WTC11 (cell line): ENCODE results near the gene SEPTIN1. TPM values are rescaled to one million over a fixed set of nuclear protein-coding genes. Genes with fewer than 3 reads are reported as not detected.
A peak's percentile ranks its signal among the peaks of the same experiment; 100 is the strongest.

Experiments
- ATAC-seq: fragments of 200-7000 bp; cut with Tn5 transposase; 2 replicates; pipeline ENCODE4 v1.10.0; 2021; ENCODE audit warnings: mild to moderate bottlenecking, moderate library complexity
- CTCF ChIA-PET: fragments of 300-600 bp; sonication (Branson Sonifier 250); formaldehyde crosslinking; loops from one replicate; lab custom pipeline; 2021; ENCODE audit warnings: antibody characterized with exemption; lab: Charles Lee
- POLR2A ChIA-PET: fragments of 350-600 bp; sonication (Branson Sonifier 250); formaldehyde crosslinking; loops from one replicate; lab custom pipeline; 2021; ENCODE audit warnings: antibody characterized with exemption; lab: Charles Lee
- DNase-seq: peaks from one replicate; pipeline ENCODE4 v3.0.0; 2021; ENCODE audit warnings: low spot score
- H3K27ac Mint-ChIP-seq: 2 replicates; pipeline ENCODE4 v1.8.0; 2021; ENCODE audit warnings: mixed read lengths
- H3K27me3 Mint-ChIP-seq: 2 replicates; pipeline ENCODE4 v1.8.0; 2021; ENCODE audit warnings: low read depth, mild to moderate bottlenecking, moderate library complexity, mixed read lengths
- H3K36me3 Mint-ChIP-seq: 2 replicates; pipeline ENCODE4 v1.8.0; 2021; ENCODE audit warnings: mixed read lengths
- H3K4me1 Mint-ChIP-seq: 2 replicates; pipeline ENCODE4 v1.8.0; 2022; ENCODE audit warnings: mixed read lengths
- H3K4me3 Mint-ChIP-seq: 2 replicates; pipeline ENCODE4 v1.8.0; 2021; ENCODE audit warnings: mild to moderate bottlenecking, moderate library complexity, mixed read lengths
- H3K9me3 Mint-ChIP-seq: 2 replicates; pipeline ENCODE4 v1.8.0; 2021; ENCODE audit warnings: mixed read lengths
- ATF1 ChIP-seq: sonication (generic); formaldehyde crosslinking; IDR thresholded peaks from 2 replicates; pipeline ENCODE4 v1.8.1; 2023; ENCODE audit warnings: mild to moderate bottlenecking, moderate library complexity, missing genetic modification reagents
- GABPB1 ChIP-seq: sonication (generic); formaldehyde crosslinking; IDR thresholded peaks from 2 replicates; pipeline ENCODE4 v1.8.1; 2023; ENCODE audit warnings: mild to moderate bottlenecking, missing genetic modification reagents
- GTF2I ChIP-seq: fragments of 250-450 bp; sonication (Bioruptor Pico); conservative IDR thresholded peaks from 2 replicates; pipeline ENCODE4 v1.4.0; 2021; ENCODE audit warnings: mild to moderate bottlenecking
- HMGXB4 ChIP-seq: sonication (generic); formaldehyde crosslinking; IDR thresholded peaks from 2 replicates; pipeline ENCODE4 v1.8.1; 2023; ENCODE audit warnings: mild to moderate bottlenecking, moderate library complexity, missing genetic modification reagents
- MAX ChIP-seq: sonication (generic); formaldehyde crosslinking; IDR thresholded peaks from 2 replicates; pipeline ENCODE4 v1.8.0; 2022; ENCODE audit warnings: mild to moderate bottlenecking, missing genetic modification reagents
- NFYB ChIP-seq: sonication (generic); formaldehyde crosslinking; conservative IDR thresholded peaks from 2 replicates; pipeline ENCODE4 v1.8.0; 2022; ENCODE audit warnings: low read depth, missing genetic modification reagents
- PREB ChIP-seq: sonication (generic); formaldehyde crosslinking; IDR thresholded peaks from 2 replicates; pipeline ENCODE4 v1.8.1; 2022; ENCODE audit warnings: mild to moderate bottlenecking, missing genetic modification reagents, moderate library complexity, borderline replicate concordance
- PRRX2 ChIP-seq: fragments of 250-450 bp; sonication (Bioruptor Pico); IDR thresholded peaks from 2 replicates; pipeline ENCODE4 v1.8.0; 2021; ENCODE audit warnings: mild to moderate bottlenecking
- RORB ChIP-seq: fragments of 250-450 bp; sonication (Bioruptor Pico); IDR thresholded peaks from 2 replicates; pipeline ENCODE4 v1.9.0; 2021; ENCODE audit warnings: mild to moderate bottlenecking
- SP1 ChIP-seq: sonication (generic); formaldehyde crosslinking; conservative IDR thresholded peaks from 2 replicates; pipeline ENCODE4 v1.8.1; 2022; ENCODE audit warnings: missing genetic modification reagents
- TEAD1 ChIP-seq: sonication (generic); formaldehyde crosslinking; IDR thresholded peaks from 2 replicates; pipeline ENCODE4 v1.8.0; 2022; ENCODE audit warnings: mild to moderate bottlenecking, missing genetic modification reagents
- ZNF138 ChIP-seq: sonication (generic); formaldehyde crosslinking; conservative IDR thresholded peaks from 2 replicates; pipeline ENCODE4 v1.8.1; 2022; ENCODE audit warnings: mild to moderate bottlenecking, moderate library complexity, missing genetic modification reagents
- ZNF671 ChIP-seq: fragments of 250-450 bp; sonication (Bioruptor Pico); IDR thresholded peaks from 2 replicates; pipeline ENCODE4 v1.8.0; 2021; ENCODE audit warnings: mild to moderate bottlenecking
- total RNA-seq: library from RNA; stranded (reverse); gene quantifications from 3 replicates; pipeline ENCODE4 v1.2.3, GENCODE V29; 2021
- TF ChIP-seq, protein P1 (sequence below): sonication (generic); formaldehyde crosslinking; IDR thresholded peaks from 2 replicates; pipeline ENCODE4 v1.8.1; 2022; ENCODE audit warnings: mild to moderate bottlenecking, moderate library complexity, missing genetic modification reagents

Gene SEPTIN1
- total RNA-seq, 1 experiment from 2014 or later, result 2.3 TPM

DNA sequence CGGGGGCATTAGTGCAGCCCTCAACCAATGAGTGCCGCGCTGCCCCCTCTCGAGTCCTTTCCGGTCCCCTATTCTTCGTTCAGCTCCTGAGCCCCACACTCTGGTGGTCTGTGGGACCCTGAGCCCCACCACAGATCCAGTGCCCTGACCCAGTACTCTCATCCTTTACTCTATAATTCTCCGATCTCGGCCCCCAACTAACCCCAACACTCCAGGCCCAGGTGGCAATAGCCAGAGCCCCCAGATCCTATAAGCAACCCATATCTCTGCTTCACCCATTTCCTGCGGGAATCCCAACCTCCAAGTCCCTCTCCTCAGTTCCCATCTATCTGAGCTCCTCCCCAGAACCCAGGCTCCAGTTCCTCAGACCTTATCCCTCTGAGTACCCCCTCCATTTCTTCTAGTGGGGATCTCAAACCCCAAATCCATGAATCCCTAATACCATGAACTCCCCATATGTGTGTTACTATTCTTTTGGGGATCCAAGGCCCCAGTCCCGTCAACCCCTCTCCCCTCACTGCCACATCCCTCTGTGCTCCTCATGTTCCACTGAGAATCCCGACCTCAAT is 11.0 kb downstream of the SEPTIN1 start:
- DNase-seq (no peak), ATAC-seq (no peak)
- no peaks in the 10 kb centered on the region; the same call in 1 of the 2 replicates for H3K27me3 Mint-ChIP-seq
- peaks cover 40% of the 10 kb centered on the region for H3K4me1 Mint-ChIP-seq
- H3K9me3 Mint-ChIP-seq, result no peaks in the 10 kb centered on the region
- CTCF ChIA-PET, result interaction anchor here (0.8 to 3.9 kb wide), 20 partner anchors 12 to 316 kb away, joined by 3 to 47 read pairs (median 6); partner anchors contain the start of genes ALDOA, CD2BP2, DCTPP1 and GDPD3
- no peaks in the 10 kb centered on the region for H3K36me3 Mint-ChIP-seq
- TF ChIP-seq GABPB1 (CRISPR knock-in tag), result no peak
- no peak for TF ChIP-seq PREB (CRISPR knock-in tag)
- TF ChIP-seq SP1 (CRISPR knock-in tag), result no peak
- TF ChIP-seq PRRX2 (CRISPR knock-in tag), result no peak
- no peak for TF ChIP-seq TEAD1
- no peak for TF ChIP-seq GTF2I (CRISPR knock-in tag)
- no peak for TF ChIP-seq ZNF138 (CRISPR knock-in tag)
- TF ChIP-seq ZNF671 (CRISPR knock-in tag), result no peak
- TF ChIP-seq HMGXB4, result no peak
- TF ChIP-seq RORB (CRISPR knock-in tag), result no peak
- no peak for TF ChIP-seq ATF1 (CRISPR knock-in tag)
- TF ChIP-seq MAX (CRISPR knock-in tag), result no peak
- TF ChIP-seq, protein P1, sequence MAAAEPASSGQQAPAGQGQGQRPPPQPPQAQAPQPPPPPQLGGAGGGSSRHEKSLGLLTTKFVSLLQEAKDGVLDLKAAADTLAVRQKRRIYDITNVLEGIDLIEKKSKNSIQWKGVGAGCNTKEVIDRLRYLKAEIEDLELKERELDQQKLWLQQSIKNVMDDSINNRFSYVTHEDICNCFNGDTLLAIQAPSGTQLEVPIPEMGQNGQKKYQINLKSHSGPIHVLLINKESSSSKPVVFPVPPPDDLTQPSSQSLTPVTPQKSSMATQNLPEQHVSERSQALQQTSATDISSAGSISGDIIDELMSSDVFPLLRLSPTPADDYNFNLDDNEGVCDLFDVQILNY (CRISPR knock-in tag), result no peak
- H3K4me3 Mint-ChIP-seq, result peak overlapping the region; percentile 70
- POLR2A ChIA-PET, result interaction anchor here (0.6 to 1.4 kb wide), 9 partner anchors 16 to 691 kb away, joined by 3 to 13 read pairs (median 3); partner anchors contain the start of genes CD2BP2, DCTPP1 and ZNF48
- peak overlapping the region; percentile 57 for H3K27ac Mint-ChIP-seq

GRCh38 chr16:30370456-30371247 is 11.7 kb downstream of the SEPTIN1 start, which contains the start of gene TBC1D10B:
TBC1D10B (minus strand) TSS chr16:30370494; CDS start chr16:30370183, 311 bp downstream.
- peak; percentile 91 for ATAC-seq
- Mint-ChIP-seq H3K27ac (peak within 1 kb of the TSS; percentile 57), H3K4me1 (peaks cover 37% of the 10 kb centered on the region), H3K36me3 (peaks cover 2% of the 10 kb centered on the region; the same call in 1 of the 2 replicates), H3K4me3 (peak within 1 kb of the TSS; percentile 80), H3K27me3 (no peaks in the 10 kb centered on the region; the same call in 1 of the 2 replicates), H3K9me3 (no peaks in the 10 kb centered on the region)
- TF ChIP-seq GABPB1 (CRISPR knock-in tag) (peak; percentile 49), NFYB (peak; percentile 90), RORB (CRISPR knock-in tag) (no peak), SP1 (CRISPR knock-in tag) (peak; percentile 73), ZNF671 (CRISPR knock-in tag) (no peak), MAX (CRISPR knock-in tag) (peak; percentile 12; the same call in 1 of the 2 replicates)
- TF ChIP-seq, protein P1 (CRISPR knock-in tag), result 0 out of 2 replicates have a peak, but pooled peaks have one; percentile 30
- DNase-seq, result peak; percentile 99
- POLR2A ChIA-PET, result interaction anchor here (0.6 to 1.4 kb wide), 10 partner anchors 15 to 691 kb away, joined by 3 to 13 read pairs (median 3); partner anchors contain the start of genes CD2BP2, DCTPP1 and ZNF48
- CTCF ChIA-PET, result interaction anchor here (0.6 to 3.9 kb wide), 27 partner anchors 11 to 316 kb away, joined by 3 to 47 read pairs (median 4); partner anchors contain the start of genes ALDOA, CD2BP2, CORO1A and DCTPP1
